Measurements from ENCODE around the gene LYPLAL1. TPM values are rescaled to one million over a fixed set of nuclear protein-coding genes. Genes with fewer than 3 reads are reported as not detected.

LYPLAL1 gene
- total and polyA plus RNA-seq, 4 donors: 11.9 to 49.6 (median 32.8) TPM

DNA sequence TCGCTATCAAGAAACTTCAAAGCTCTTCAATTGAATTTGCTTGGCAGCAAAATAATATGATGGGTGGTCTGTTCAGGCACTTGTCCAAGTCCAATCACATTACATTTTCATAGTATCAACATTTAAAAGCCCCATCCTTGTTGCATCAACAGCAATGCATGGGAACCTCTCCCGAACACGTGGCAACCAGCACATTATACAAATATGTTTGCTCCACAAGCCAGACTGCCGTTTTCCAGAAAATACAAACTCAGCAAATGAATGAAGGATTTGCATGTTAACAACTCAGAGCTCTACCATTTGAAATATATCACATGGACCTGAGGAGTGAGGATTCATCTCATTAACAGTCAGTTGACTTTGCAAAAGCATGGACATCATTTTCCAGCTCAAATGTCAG lies 20.0 kb upstream of the LYPLAL1 start:
- Histone ChIP-seq H3K36me3 (ENCODE audit: control insufficient read depth in 4 of 4, insufficient read depth in 4 of 4, low read length in 4 of 4) (no peaks in the 10 kb centered on the region), H3K27ac (ENCODE audit: low read depth in 1 of 2, low read length in 1 of 2) (no peak overlapping the region), H3K9me3 (ENCODE audit: control insufficient read depth in 4 of 4, insufficient read depth in 3 of 4, low read length in 3 of 4) (no peaks in the 10 kb centered on the region), H3K4me1 (ENCODE audit: control insufficient read depth in 5 of 5, insufficient read depth in 5 of 5, low read length in 5 of 5) (peaks cover 0 to 25% (median 0%) of the 10 kb centered on the region in 5 donors), H3K9ac (ENCODE audit: insufficient read depth in 1 of 2, low read length in 2 of 2) (no peak overlapping the region), H3K4me3 (no peak overlapping the region), H3K27me3 (ENCODE audit: control insufficient read depth in 3 of 3, insufficient read depth in 3 of 3, low read length in 2 of 3) (no peaks in the 10 kb centered on the region)
- TF ChIP-seq, protein P1, sequence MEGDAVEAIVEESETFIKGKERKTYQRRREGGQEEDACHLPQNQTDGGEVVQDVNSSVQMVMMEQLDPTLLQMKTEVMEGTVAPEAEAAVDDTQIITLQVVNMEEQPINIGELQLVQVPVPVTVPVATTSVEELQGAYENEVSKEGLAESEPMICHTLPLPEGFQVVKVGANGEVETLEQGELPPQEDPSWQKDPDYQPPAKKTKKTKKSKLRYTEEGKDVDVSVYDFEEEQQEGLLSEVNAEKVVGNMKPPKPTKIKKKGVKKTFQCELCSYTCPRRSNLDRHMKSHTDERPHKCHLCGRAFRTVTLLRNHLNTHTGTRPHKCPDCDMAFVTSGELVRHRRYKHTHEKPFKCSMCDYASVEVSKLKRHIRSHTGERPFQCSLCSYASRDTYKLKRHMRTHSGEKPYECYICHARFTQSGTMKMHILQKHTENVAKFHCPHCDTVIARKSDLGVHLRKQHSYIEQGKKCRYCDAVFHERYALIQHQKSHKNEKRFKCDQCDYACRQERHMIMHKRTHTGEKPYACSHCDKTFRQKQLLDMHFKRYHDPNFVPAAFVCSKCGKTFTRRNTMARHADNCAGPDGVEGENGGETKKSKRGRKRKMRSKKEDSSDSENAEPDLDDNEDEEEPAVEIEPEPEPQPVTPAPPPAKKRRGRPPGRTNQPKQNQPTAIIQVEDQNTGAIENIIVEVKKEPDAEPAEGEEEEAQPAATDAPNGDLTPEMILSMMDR (IDR thresholded peaks at IDR 0.05; ENCODE audit: control extremely low read depth, extremely low read depth): no peak
- DNase-seq: peak; percentile 44 to 73 (median 70)
- ATAC-seq (ENCODE audit: insufficient read depth, low FRiP score): no peak
- WGBS, 2 donors: 85 to 90% methylated on average over 4 of the region's 4 CpGs

DNA sequence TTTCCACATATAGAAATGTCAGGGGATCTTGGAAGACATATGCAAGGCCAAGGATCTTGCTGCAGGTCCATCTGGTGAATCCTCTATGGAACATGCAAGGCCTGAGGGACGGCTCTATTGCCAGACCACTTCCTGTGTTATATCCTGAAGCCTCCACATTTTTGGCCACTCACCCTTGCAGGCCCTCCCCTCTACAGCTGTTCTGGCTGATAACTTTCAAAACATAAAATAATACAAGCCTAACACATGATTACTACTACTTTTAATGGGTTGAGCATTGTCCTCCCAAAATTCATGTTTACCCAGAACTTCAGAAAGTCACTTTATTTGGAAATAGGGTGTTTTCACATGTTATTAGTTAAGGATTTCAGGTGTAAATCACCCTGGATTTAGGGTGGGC lies 18.5 kb upstream of the LYPLAL1 start:
- DNase-seq (peak in 1 of 3 donors; percentile 24), ATAC-seq (ENCODE audit: insufficient read depth, low FRiP score) (no peak)
- H3K4me1 ChIP-seq (ENCODE audit: control insufficient read depth in 5 of 5, insufficient read depth in 5 of 5, low read length in 5 of 5): peaks cover 0 to 21% (median 0%) of the 10 kb centered on the region in 5 donors
- H3K27me3 ChIP-seq (ENCODE audit: control insufficient read depth in 3 of 3, insufficient read depth in 3 of 3, low read length in 2 of 3): no peaks in the 10 kb centered on the region
- no peak overlapping the region for H3K4me3 ChIP-seq
- 30 to 42% methylated on average over 1 of the region's 1 CpG for WGBS, 2 donors
- no peaks in the 10 kb centered on the region for H3K36me3 ChIP-seq (ENCODE audit: control insufficient read depth in 4 of 4, insufficient read depth in 4 of 4, low read length in 4 of 4)
- H3K9me3 ChIP-seq (ENCODE audit: control insufficient read depth in 4 of 4, insufficient read depth in 3 of 4, low read length in 3 of 4): no peaks in the 10 kb centered on the region
- H3K27ac ChIP-seq (ENCODE audit: low read depth in 1 of 2, low read length in 1 of 2): no peak overlapping the region
- TF ChIP-seq, protein P1 (IDR thresholded peaks at IDR 0.05; ENCODE audit: control extremely low read depth, extremely low read depth): no peak
- no peak overlapping the region for H3K9ac ChIP-seq (ENCODE audit: insufficient read depth in 1 of 2, low read length in 2 of 2)

DNA sequence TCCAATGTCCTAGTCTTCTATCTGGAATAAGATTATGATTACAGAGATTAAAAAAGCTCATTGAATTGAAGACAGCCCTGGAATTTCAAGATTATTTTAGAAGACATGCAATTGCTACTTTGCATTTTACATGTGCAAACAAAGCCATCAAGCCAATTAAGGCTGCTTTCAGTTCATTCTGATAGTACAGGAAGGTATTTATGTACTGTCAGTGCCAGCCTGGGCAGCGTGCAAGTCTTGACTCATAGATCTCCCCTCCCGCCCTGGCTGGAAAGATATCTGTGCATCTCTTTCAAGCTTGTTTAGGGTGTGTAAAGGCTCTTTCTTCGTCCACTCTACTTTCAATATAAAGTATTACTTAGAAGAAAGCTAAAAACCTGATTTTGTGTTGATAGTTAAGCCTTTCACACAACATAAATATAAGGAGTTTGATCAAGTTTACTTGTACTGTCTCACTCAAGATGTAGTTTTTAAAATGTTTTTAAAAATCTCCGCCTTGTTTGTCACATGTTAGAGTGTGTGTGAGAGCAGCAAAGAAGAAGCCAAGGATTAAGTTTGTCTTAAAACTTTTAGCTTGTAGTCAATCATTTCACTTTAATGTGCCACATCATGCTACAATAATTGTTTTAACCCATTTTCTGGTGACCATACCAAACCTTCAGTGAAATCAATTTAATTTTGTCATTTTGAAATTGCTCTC lies 13.6 kb upstream of the LYPLAL1 start:
- Histone ChIP-seq H3K27me3 (ENCODE audit: control insufficient read depth in 3 of 3, insufficient read depth in 3 of 3, low read length in 2 of 3) (no peaks in the 10 kb centered on the region), H3K27ac (ENCODE audit: low read depth in 1 of 2, low read length in 1 of 2) (no peak overlapping the region), H3K36me3 (ENCODE audit: control insufficient read depth in 4 of 4, insufficient read depth in 4 of 4, low read length in 4 of 4) (no peaks in the 10 kb centered on the region), H3K9ac (ENCODE audit: insufficient read depth in 1 of 2, low read length in 2 of 2) (no peak overlapping the region), H3K9me3 (ENCODE audit: control insufficient read depth in 4 of 4, insufficient read depth in 3 of 4, low read length in 3 of 4) (no peaks in the 10 kb centered on the region), H3K4me3 (no peak overlapping the region), H3K4me1 (ENCODE audit: control insufficient read depth in 5 of 5, insufficient read depth in 5 of 5, low read length in 5 of 5) (peaks cover 0 to 16% (median 0%) of the 10 kb centered on the region in 5 donors)
- ATAC-seq (ENCODE audit: insufficient read depth, low FRiP score): no peak
- TF ChIP-seq, protein P1 (IDR thresholded peaks at IDR 0.05; ENCODE audit: control extremely low read depth, extremely low read depth): no peak
- peak; percentile 16 to 32 (median 22) for DNase-seq
- WGBS, 2 donors: 85 to 89% methylated on average over 4 of the region's 4 CpGs
